DMS53 treated with DMSO at 0.1 percent for 48 hours (cell line): ENCODE measurements around the gene TP53I3.
"Not testable (repeated sequence)": the region's sequence is repeated elsewhere in the genome, so short reads cannot be mapped to it uniquely, and the experiment has no call there.

Experiments used
- DNase-seq: peaks from one replicate; lab custom pipeline; 2025; ENCODE audit not compliant: unreplicated experiment; lab: John Stamatoyannopoulos, UW

Gene TP53I3, protein sequence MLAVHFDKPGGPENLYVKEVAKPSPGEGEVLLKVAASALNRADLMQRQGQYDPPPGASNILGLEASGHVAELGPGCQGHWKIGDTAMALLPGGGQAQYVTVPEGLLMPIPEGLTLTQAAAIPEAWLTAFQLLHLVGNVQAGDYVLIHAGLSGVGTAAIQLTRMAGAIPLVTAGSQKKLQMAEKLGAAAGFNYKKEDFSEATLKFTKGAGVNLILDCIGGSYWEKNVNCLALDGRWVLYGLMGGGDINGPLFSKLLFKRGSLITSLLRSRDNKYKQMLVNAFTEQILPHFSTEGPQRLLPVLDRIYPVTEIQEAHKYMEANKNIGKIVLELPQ

DNA sequence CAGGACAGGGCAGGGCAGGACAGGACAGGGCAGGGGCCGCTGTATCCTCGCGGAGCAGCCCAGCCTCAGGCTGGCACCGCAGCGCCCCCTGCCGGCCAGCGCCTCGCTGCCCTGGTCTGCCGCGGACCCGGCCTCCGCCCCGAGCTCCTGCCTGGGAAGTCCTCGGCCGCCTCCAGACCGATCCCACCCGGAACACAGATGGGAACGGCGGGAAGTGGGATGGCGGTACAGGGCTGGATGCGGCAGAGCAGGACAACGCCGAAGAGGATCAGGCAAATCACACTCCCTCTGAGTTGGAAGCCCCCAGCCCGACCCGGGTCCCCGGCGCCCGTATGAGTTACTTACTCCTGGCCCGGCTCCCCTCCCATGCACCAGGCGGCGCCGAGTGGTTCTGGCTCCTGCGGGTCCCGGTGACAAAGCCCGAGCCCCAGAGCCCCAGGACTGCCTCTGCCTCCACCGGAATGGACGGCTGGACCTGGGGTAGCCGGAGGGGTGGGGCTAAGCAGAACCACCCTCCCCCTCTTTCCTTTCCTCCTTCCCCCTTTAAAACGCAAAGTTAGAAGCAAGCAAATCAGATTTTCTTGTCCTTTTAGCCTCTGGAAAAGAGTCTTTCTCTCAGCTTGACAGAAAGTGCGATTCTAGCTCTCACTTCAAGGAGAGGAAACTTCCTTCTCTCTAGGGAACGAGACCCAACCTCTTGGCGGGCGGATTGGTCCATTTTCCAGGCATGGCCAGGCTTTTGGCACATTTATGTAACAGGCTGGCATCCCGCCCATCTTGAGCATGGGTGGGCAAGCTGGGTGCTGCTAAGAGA is at the start of gene TP53I3:
Gene TP53I3 (minus strand): TSS at position 449 of the 814 bp plus-strand sequence. CDS start 508 bp downstream, outside the sequence.
- peak; percentile 69 for DNase-seq

DNA sequence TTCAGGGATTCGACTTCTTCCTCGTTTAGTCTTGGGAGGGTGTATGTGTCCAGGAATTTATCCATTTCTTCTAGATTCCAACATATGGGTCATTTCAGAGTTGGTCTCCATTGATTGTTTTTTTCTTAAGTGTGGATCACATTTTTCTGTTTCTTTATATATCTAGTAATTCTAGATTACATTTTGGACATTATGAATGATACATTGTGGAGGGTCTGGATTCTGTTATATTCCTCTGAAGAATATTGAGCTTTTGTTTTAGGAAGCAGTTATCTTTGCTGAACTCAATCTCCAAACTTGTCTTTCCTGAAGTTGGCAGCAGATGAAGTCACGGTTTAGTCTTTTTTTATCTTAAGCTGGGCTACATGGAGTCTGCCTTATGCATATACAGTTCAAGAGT is 47.9 kb upstream of the TP53I3 start:
- DNase-seq, result no peak

DNA sequence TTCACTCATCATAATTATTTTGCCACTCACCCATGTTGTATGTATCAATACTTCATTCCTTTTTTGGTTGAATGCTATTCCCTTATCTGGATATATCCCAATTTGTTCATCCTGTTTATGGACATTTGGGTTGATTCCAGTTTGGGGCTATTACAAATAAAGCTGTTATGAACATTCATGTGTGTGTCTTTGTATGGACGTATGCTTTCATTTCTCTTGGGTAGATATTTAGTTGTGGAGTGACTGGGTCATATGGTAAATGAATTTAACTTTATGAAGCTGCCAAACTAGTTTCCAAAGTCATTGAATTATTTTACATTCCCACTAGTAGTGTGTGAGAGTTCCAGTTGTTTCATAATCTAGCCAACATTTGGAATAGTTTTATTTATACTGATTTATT is 41.3 kb upstream of the TP53I3 start:
- no peak for DNase-seq

DNA sequence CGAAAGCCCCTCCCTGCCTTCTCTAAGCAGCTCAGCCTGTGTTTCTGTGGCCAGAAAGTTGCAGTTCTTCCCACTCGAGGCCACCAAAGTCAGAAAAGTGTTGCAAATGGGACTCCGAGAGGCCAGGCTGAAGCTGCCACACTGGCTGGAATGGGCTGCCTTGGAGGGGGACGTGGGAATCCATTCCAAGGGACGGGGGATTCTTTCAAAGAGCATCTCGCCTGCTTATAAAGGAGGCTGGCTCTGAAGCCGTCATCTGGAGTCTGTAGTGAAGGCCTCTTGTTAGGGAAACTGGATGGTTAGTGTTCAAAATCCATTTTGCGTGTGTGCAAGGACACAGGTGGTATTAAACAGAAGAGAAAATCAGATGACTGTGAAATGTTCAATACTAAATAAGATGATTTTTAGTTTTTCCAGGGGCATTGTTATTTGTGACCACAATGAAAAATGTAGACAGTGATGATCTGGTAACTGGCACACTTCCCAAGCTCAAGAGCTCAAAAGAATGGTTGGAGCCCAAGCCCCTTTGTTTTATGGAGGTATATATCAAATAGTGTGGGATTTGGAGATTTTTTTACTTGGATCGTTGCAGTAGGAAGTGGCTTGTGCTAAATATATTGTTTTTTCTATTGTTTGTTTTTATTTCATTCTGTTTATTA is 39.4 kb upstream of the TP53I3 start:
- no peak for DNase-seq

DNA sequence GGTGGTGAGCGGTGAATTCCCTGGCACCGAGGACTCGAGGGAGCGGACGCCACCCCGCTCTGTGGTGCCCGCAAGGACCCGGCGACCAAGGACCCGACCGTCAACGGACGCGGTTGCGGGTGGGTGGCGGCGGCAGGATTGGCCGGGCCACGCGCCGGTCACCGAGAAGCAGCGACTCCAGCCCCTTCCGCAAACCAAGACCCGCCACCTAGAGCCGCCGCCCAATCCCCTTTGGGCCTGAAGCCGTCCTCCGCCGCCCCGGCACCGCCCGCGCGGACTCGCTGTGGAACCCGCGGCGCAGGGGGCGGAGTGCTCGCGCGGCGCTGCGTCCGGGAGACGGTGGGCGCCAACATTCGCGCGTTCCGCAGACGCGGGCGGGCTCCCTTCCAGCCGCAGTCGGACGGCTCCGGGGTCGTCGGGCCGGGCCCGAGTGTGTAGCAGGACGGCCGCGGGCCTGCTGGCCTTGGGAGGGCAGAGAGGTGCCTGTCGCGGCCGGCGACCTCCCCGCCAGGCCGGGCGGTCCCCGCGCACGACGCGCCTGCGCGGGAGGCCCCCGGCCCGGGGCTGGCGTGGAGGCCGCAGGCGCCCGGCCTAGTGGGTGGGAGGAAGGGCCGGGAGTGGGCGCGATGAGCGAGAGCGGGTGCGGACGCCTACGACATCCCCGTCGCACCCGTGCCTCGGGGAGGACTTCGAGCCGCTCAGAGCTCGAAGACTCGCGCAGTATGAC is 38.7 kb upstream of the TP53I3 start, which contains the start of the genes FAM228B and PFN4:
Gene FAM228B (plus strand): TSS at position 275 of the 727 bp plus-strand sequence. CDS start 893 bp downstream, outside the sequence.
Gene PFN4 (minus strand): TSS at position 140 of the 727 bp plus-strand sequence. CDS start 799 bp downstream, outside the sequence.
- DNase-seq, result peak; percentile 50

DNA sequence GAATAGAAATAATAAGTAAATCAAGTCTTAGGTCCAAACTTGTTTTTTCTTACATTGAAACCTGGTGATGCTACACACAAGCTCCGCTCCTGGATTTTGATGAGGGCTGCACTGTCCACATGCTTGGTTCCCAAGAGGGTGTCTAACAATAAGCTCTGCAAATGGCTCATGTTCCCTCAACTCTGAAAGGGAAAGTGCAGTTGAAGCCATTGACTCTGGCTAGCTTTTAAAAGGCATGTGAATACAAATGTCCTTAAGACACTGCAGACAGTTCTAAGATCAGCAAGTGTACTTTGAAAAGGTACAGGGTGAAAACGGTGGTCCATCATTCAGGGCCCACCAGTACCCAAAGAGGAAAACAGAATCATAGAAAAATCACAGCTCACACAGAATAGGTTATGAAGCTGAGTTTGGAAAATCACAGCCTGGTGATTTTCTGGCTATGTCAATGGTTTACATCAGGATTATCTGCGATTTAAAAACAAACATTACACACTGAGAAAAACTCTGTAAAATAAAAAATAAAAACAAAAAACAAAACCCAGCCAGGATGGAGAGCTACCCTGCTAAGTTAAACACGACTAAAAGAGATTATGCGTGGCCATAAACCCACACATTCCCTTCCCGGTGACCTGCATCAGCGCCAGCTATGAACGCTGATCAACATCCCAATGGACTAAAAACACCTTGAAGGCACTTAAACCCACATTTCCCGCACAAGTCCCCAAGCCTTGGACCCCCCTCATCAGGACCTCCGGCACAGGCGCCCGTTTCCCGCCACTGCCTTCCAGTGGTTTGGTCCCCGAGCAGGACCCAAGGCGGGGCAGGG is 37.9 kb upstream of the TP53I3 start:
- no peak for DNase-seq

DNA sequence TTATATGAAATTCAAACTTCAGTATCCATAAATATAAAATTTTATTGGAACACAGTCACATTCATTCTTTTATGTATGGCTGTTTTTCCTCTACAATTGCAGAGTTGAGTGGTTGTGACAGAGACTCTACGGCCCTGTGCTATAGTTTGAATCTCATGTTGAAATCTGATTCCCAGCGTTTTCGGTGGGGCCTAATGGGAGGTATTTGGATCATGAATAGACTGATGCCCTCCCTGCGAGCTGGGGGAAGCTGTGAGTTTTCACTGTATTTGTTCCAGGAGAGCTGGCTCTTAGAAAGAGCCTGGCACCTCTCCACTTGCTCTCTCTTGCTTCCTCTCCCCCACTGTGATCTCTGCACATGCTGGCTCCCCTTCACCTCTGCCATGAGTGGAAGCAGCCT is 36.8 kb upstream of the TP53I3 start:
- no peak for DNase-seq

DNA sequence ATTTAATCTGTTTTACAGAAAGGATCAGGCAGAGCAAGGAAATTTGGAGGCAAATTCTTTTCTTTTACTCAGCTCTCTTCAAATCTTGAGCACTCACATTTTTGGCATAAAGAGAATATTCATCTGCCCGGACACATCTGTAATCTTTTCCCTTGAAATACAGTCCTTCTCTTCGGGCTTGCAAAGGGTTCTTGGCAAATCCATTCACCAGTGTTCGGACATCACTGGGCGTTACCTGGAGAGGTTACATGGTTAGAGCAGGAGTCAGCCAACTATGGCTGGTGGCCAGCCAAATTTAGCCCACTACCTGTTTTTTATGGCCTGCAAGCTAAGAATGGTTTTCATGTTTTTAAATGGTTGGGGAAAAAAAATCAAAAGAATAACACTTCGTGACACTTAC is 36.4 kb upstream of the TP53I3 start:
- DNase-seq, result no peak

DNA sequence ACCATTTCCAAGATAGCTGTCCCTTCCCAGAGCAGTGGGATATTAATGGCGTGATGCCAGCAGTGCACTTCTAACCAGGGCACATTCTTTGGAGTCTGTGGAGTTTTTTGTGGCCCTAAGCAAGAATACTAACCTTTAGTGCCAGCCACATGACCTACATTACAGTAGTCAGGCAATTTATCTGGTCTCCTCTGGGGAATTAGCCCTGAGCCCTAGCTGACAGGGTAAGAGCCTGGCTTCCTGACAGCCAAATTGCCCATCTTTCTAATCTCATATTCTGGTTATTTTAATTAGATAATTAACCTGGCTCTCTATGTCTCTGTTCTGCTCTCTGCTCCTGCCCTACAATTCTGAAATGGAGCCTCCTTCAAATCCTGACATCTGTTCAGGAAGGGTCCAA is 33.3 kb upstream of the TP53I3 start:
- DNase-seq, result no peak

DNA sequence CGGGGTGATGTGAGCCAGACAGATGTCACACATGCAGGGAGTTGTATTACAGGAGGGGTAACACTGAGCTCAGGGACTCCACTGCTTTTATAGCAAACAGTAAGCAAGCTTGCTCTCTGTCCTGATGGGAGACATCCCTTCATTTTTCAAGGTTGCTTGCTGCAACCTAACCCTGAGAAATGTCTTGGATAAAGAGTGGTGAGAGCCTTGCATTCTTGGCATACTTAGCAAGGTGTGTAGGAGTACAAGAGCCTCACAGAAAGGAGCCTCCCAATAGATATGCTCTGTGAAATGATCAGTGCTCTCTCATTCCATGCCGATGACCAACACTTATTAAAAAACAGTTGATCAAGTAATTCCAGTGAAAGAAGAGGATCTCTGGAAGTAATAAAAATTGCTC is 30.4 kb upstream of the TP53I3 start:
- DNase-seq, result no peak

DNA sequence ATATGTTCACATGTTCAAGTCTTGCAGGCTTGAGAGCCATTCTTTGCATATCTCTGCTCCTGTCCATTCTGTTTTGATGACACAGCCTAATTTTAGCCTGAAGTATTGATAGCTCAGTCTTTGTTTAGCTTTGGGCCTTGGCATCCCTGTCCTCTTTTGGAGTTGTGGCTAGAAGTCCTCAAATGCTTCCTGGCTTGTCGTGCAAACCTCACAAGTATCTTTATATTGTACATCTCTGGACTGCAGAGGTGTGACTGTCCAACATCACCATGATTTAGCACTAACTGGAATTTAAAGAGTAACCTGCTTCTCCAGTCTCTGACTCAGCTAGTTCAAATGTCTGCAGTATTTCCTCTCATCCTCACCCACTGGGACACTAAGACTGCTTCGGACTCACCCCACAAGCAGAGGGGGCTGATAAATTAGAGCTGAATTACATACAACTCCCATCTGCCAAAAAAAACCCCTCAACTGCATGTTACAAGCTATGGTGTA is 26.8 kb upstream of the TP53I3 start:
- DNase-seq, result no peak

DNA sequence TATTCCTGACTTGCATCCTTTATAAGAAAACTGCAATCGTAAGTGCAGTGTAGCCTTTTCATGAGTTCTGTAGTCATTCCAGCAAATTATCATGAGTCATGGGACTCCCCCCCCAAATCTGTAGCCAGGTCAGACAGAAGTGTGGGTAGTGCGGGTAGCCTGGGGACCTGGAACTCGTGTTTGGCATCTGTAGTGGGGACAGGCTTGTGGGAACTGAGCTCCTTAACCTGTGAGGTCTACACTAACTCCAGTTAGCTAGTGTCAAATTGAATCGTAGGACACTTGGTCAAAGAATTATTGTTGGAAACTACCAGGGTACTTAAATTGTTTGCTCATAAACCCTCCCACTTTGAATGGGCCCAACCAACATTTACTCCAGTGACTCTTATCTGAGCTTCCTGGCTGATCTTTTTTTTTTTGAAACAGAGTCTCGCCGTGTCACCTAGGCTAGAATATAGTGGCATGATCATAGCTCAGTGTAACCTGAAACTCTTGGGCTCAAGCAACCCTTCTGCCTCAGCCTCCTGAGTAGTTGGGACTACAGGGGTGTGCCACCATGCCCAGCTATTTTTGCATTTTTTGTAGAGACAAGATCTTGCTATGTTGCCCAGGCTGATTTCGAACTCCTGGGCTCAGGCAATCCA is 26.1 kb upstream of the TP53I3 start:
- no peak for DNase-seq

DNA sequence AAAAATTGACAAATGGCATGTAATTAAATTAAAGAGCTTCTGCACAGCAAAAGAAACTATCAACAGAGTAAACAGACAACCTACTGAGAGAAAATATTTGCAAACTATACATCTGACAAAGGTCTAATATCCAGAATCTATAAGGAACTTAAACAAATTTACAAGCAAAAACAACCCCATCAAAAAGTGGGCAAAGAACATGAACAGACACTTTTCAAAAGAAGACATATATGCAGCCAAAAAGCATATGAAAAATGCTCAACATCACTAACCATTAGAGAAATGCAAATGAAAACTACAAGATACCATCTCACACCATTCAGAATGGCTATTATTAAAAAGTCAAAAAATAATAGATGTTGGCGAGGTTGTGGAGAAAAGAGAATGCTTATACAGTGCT is 24.8 kb upstream of the TP53I3 start:
- not testable (repeated sequence) for DNase-seq

DNA sequence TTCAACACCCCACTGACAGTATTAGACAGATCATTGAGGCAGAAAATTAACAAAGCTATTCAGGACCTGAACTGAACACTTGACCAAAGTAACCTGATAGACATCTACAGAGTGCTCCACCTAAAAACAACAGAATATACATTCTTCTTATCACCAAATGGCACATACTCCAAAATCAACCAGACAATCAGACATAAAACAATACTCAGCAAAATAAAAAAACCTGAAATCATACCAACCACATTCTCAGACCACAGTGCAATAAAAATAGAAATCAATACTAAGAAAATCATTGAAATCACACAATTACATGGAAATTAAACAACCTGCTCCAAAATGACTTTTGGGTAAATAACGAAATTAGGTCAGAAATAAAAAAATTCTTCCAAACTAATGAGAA is 22.7 kb upstream of the TP53I3 start:
- DNase-seq, result no peak

DNA sequence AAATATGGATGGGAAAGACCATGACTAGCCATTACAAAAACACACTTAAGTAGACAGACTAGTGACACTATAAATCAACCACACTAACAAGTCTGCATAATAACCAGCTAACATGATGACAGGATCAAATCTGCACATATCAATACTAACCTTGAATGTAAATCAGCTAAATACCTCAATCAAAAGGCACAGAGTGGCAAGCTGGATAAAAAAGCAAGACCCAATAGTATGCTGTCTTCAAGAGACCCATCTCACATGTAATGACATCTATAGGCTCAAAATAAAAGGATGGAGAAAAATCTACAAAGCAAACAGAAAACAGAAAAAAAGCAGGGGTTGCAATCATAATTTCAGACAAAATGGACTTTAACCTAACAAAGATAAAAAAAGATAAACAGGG is 22.2 kb upstream of the TP53I3 start:
- no peak for DNase-seq

DNA sequence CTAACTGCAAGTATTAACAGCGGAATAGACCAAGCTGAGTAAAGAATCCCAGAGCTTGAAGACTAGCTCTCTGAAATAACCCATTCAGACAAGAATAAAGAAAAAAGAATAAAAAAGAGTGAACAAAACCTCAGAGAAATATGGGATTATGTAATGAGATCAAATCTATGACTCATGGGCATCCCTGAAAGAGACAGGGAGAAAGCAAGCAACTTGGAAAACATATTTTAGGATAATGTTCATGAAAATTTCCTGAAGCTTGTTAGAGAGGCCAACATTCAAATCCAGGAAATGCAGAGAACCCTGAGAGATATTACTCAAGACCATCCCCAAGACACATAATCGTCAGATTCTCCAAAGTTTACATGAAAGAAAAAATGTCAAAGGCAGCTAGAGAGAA is 21.2 kb upstream of the TP53I3 start:
- no peak for DNase-seq

DNA sequence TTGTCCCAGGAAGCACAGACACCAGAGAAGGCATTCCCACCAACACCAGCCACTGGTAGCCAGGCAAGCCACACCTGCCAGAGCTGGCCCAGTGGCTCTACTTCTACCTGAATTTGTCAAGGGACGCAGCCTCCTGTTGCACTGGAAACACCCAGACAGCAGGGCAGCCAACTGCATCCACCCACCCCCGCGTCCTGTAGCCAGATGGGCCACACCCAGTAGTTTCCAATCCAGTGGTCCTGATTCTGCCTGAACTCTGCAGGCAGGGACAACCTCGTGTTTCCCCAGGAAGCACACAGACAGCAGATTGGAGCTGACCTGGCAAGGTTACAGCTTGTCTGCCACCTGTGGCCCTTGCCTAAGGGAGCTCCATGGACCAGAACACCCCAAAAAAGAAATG is 20.3 kb upstream of the TP53I3 start:
- DNase-seq, result no peak

DNA sequence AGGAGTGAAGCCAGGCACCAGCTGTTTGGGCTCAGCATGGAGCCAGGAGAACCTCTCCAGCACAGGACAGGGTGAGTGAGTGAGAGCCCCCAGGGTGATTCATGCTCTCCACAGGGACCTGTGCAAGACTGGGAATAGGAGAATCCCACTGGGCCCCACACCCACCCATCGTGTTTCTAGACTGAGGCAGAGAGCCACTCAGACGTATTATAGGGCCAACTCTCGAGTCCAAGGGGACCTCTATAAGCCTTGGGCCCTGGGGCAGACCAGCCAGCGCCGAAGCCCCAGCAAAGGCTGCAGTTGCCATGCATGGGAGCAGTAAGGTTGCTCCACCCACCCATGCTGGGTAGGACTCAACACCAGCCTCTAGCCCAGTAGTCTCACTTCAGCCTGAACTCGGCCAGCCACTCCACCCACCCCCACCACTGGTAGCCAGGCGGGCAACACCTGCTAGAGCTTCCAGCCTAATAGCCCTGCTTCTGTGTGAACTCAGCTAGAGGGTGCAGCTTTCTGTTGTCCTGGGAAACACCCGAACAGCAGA is 19.5 kb upstream of the TP53I3 start:
- no peak for DNase-seq

DNA sequence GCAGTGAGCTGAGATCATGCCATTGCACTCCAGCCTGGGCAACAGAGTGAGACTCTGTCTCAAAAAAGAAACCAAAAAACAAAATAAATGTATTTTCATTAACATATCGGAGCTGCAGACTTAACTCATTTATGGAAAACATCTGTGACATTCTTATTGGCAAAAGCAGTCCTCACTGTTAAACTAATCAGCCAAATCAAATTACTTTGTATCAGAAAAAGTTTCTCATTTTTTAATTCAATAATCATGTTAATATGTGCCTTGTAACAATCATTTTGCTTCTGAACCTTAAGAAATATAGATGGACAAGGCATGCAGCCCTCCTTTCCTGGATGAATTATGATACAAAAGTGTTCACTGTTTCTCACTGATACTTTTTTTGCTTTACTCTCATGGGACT is 18.0 kb upstream of the TP53I3 start:
- no peak for DNase-seq
